CD4-positive, alpha-beta T cell (primary cell): Measurements from ENCODE around the gene PHKB. TPM values are rescaled to one million over a fixed set of nuclear protein-coding genes. Genes with fewer than 3 reads are reported as not detected.

Experiments
- ATAC-seq: fragments of 200-7000 bp; cut with Tn5 transposase; one replicate; pipeline ENCODE4 v1.10.0; 2022; ENCODE audit warnings: mild to moderate bottlenecking; ENCODE audit not compliant: poor library complexity
- CTCF ChIA-PET: fragments of 350-600 bp; sonication (Branson Sonifier 250); formaldehyde crosslinking; loops from one replicate; lab custom pipeline; 2021; ENCODE audit warnings: antibody characterized with exemption, inconsistent platforms; lab: Charles Lee
- POLR2A ChIA-PET: fragments of 350-600 bp; sonication (Branson Sonifier 250); formaldehyde crosslinking; loops from one replicate; lab custom pipeline; 2021; ENCODE audit warnings: antibody characterized with exemption, inconsistent platforms; lab: Charles Lee
- DNase-seq, 14 experiments: peaks; one replicate each; pipeline ENCODE4 v3.0.0-alpha.2; 2013 to 2020; ENCODE audit warnings: mixed read lengths in 2 of 14
- H3K27ac ChIP-seq, 2 donors: one replicate each; pipeline versions ENCODE4 v1.5.1 to v1.7.0; 2013; ENCODE audit warnings: low read length in 2 of 2, low read depth in 1 of 2, mild to moderate bottlenecking in 1 of 2
- H3K27me3 ChIP-seq, 2 experiments: 1 replicate in 1 of 2; 2 replicates in 1 of 2; pipeline versions ENCODE4 v1.6.1 to v1.7.0; 2013; ENCODE audit warnings: low read length in 2 of 2, control low read depth in 1 of 2, mild to moderate bottlenecking in 1 of 2, moderate library complexity in 1 of 2; ENCODE audit not compliant: insufficient read depth in 2 of 2, control insufficient read depth in 1 of 2
- H3K36me3 ChIP-seq: one replicate; pipeline ENCODE4 v1.6.1; 2013; ENCODE audit warnings: low read length, control low read depth; ENCODE audit not compliant: insufficient read depth
- H3K4me1 ChIP-seq: one replicate; pipeline ENCODE4 v1.6.1; 2013; ENCODE audit warnings: low read length, control low read depth; ENCODE audit not compliant: insufficient read depth
- H3K4me3 ChIP-seq: one replicate; pipeline ENCODE4 v1.5.1; 2013; ENCODE audit warnings: mild to moderate bottlenecking, low read length, moderate library complexity
- H3K9me3 ChIP-seq, 2 experiments: 1 replicate in 1 of 2; 2 replicates in 1 of 2; pipeline versions ENCODE4 v1.6.1 to v1.7.0; 2013; ENCODE audit warnings: low read length in 2 of 2, mild to moderate bottlenecking in 2 of 2, control low read depth in 1 of 2, moderate library complexity in 1 of 2; ENCODE audit not compliant: control insufficient read depth in 1 of 2, insufficient read depth in 1 of 2
- H3K27ac Mint-ChIP-seq: one replicate; pipeline ENCODE4 v1.8.0; 2020; ENCODE audit warnings: mixed read lengths
- H3K27me3 Mint-ChIP-seq: one replicate; pipeline ENCODE4 v1.8.0; 2021; ENCODE audit warnings: mixed read lengths
- H3K36me3 Mint-ChIP-seq: one replicate; pipeline ENCODE4 v1.8.0; 2021; ENCODE audit warnings: low read depth, mixed read lengths
- H3K4me1 Mint-ChIP-seq: one replicate; pipeline ENCODE4 v1.8.0; 2021; ENCODE audit warnings: low read depth, mixed read lengths
- H3K4me3 Mint-ChIP-seq: one replicate; pipeline ENCODE4 v1.8.0; 2020; ENCODE audit warnings: mild to moderate bottlenecking, mixed read lengths
- H3K9me3 Mint-ChIP-seq: one replicate; pipeline ENCODE4 v1.8.0; 2020; ENCODE audit warnings: mixed read lengths
- CTCF ChIP-seq: fragments of 200-600 bp; IDR thresholded peaks from one replicate; pipeline ENCODE4 v1.8.0; 2022; ENCODE audit warnings: antibody characterized with exemption, mild to moderate bottlenecking
- intact Hi-C, 2 experiments: fragments of 100-400 bp; cut with DNase I in 1 of 2; cut with micrococcal nuclease in 1 of 2; formaldehyde crosslinking; loops; one replicate each; pipeline versions ENCODE4 v1.15.1 to v1.9.0; 2023 to 2025; cut with DNase I, micrococcal nuclease
- total RNA-seq, 174 experiments: library from RNA in 2 of 174; stranded (reverse) in 2 of 174; gene quantifications; one replicate each; pipeline ENCODE4 v1.2.3 and lab custom pipeline; 2021 to 2026

The PHKB gene
- total RNA-seq, 2 experiments from 2014 or later: 28.8 to 31.3 TPM

GRCh38 chr16:47634727-47635126 is 173.6 kb downstream of the PHKB start:
- Histone ChIP-seq H3K4me1 (no peaks in the 10 kb centered on the region), H3K27ac (no peak overlapping the region), H3K27me3 (no peaks in the 10 kb centered on the region), H3K36me3 (peaks cover 5% of the 10 kb centered on the region), H3K4me3 (no peak overlapping the region), H3K9me3 (peaks cover 0 to 10% of the 10 kb centered on the region in 2 experiments)
- no peaks in the 10 kb centered on the region for H3K27me3 Mint-ChIP-seq
- H3K9me3 Mint-ChIP-seq: no peaks in the 10 kb centered on the region
- no peak overlapping the region for H3K27ac Mint-ChIP-seq
- intact Hi-C loops: no loop called here
- ChIA-PET CTCF (no interaction called here), POLR2A (no interaction called here)
- H3K36me3 Mint-ChIP-seq: peaks cover 72% of the 10 kb centered on the region
- no peak overlapping the region for H3K4me3 Mint-ChIP-seq
- no peak for TF ChIP-seq CTCF
- no peak for DNase-seq
- H3K4me1 Mint-ChIP-seq: no peaks in the 10 kb centered on the region
- ATAC-seq: no peak

- Histone ChIP-seq H3K27ac (no peak overlapping the region), H3K4me1 (no peaks in the 10 kb centered on the region), H3K9me3 (peaks cover 0 to 10% of the 10 kb centered on the region in 2 experiments), H3K27me3 (no peaks in the 10 kb centered on the region), H3K36me3 (peaks cover 8% of the 10 kb centered on the region), H3K4me3 (no peak overlapping the region)
- DNase-seq (no peak), ATAC-seq (no peak)
- POLR2A ChIA-PET: no interaction called here
- Mint-ChIP-seq H3K4me3 (no peak overlapping the region), H3K36me3 (peaks cover 78% of the 10 kb centered on the region), H3K4me1 (no peaks in the 10 kb centered on the region), H3K27me3 (no peaks in the 10 kb centered on the region), H3K27ac (no peak overlapping the region), H3K9me3 (no peaks in the 10 kb centered on the region)
- TF ChIP-seq CTCF: no peak
- CTCF ChIA-PET: no interaction called here
- intact Hi-C loops: no loop called here
Measured at GRCh38 chr16:47636501-47637099, 175.5 kb downstream of the PHKB start.

GRCh38 chr16:47638175-47638574 is 177.0 kb downstream of the PHKB start:
- intact Hi-C loops: no loop called here
- Mint-ChIP-seq H3K36me3 (peaks cover 84% of the 10 kb centered on the region), H3K27me3 (no peaks in the 10 kb centered on the region), H3K27ac (no peak overlapping the region), H3K4me3 (no peak overlapping the region), H3K9me3 (no peaks in the 10 kb centered on the region), H3K4me1 (peaks cover 5% of the 10 kb centered on the region)
- H3K4me3 ChIP-seq: no peak overlapping the region
- POLR2A ChIA-PET: no interaction called here
- H3K9me3 ChIP-seq: peaks cover 0 to 10% of the 10 kb centered on the region in 2 experiments
- no peak for TF ChIP-seq CTCF
- peaks cover 21% of the 10 kb centered on the region for H3K36me3 ChIP-seq
- CTCF ChIA-PET: no interaction called here
- no peak overlapping the region for H3K27ac ChIP-seq
- DNase-seq: no peak
- no peaks in the 10 kb centered on the region for H3K4me1 ChIP-seq
- H3K27me3 ChIP-seq: no peaks in the 10 kb centered on the region
- ATAC-seq: no peak
